HG03139 (cell line): ENCODE measurements around the gene OR10J1.
"Not testable (repeated sequence)": the region's sequence is repeated elsewhere in the genome, so short reads cannot be mapped to it uniquely, and the experiment has no call there.

Experiments
- ATAC-seq: cut with Tn5 transposase; IDR thresholded peaks from one replicate; pipeline ENCODE4 v1.9.1; 2021; ENCODE audit not compliant: unreplicated experiment

Gene OR10J1

GRCh38 chr1:159439422-159439821, at the start of gene OR10J1:
OR10J1 (plus strand) TSS chr1:159439722; CDS start chr1:159439792, 70 bp downstream.
- no peak for ATAC-seq

GRCh38 chr1:159406821-159407220, 32.7 kb upstream of the OR10J1 start:
- ATAC-seq, result no peak

GRCh38 chr1:159408862-159409400, 30.6 kb upstream of the OR10J1 start:
- no peak for ATAC-seq

GRCh38 chr1:159421821-159422220, 17.7 kb upstream of the OR10J1 start:
- ATAC-seq, result no peak

- ATAC-seq, result no peak
Observed at GRCh38 chr1:159428536-159428935, 11.0 kb upstream of the OR10J1 start.

GRCh38 chr1:159429074-159429861, 10.3 kb upstream of the OR10J1 start:
- no peak for ATAC-seq

- ATAC-seq, result no peak
Observed at GRCh38 chr1:159430985-159431384, 8.5 kb upstream of the OR10J1 start.

- ATAC-seq, result no peak
Observed at GRCh38 chr1:159431904-159432303, 7.6 kb upstream of the OR10J1 start, which contains the start of gene OR10J4. OR10J4 (plus strand) TSS chr1:159432204.

GRCh38 chr1:159436469-159436868, 3.1 kb upstream of the OR10J1 start:
- no peak for ATAC-seq

GRCh38 chr1:159441360-159441759, 1.8 kb downstream of the OR10J1 start:
- ATAC-seq, result no peak

- ATAC-seq, result no peak
Observed at GRCh38 chr1:159442428-159442827, 2.9 kb downstream of the OR10J1 start.

GRCh38 chr1:159443066-159443750, 3.7 kb downstream of the OR10J1 start:
- ATAC-seq, result no peak

GRCh38 chr1:159444511-159444910, 5.0 kb downstream of the OR10J1 start:
- no peak for ATAC-seq

GRCh38 chr1:159448181-159448580, 8.7 kb downstream of the OR10J1 start:
- no peak for ATAC-seq

GRCh38 chr1:159449605-159450004, 10.1 kb downstream of the OR10J1 start:
- not testable (repeated sequence) for ATAC-seq

GRCh38 chr1:159459551-159459950, 20.0 kb downstream of the OR10J1 start:
- ATAC-seq, result no peak

- no peak for ATAC-seq
Observed at GRCh38 chr1:159465191-159465603, 25.7 kb downstream of the OR10J1 start.

- ATAC-seq, result no peak
Observed at GRCh38 chr1:159468321-159468720, 28.8 kb downstream of the OR10J1 start.

- no peak for ATAC-seq
Observed at GRCh38 chr1:159469921-159470533, 30.5 kb downstream of the OR10J1 start.

- no peak for ATAC-seq
Observed at GRCh38 chr1:159473335-159473734, 33.8 kb downstream of the OR10J1 start.

- ATAC-seq, result no peak
Observed at GRCh38 chr1:159474926-159475325, 35.4 kb downstream of the OR10J1 start.

GRCh38 chr1:159483501-159483900, 44.0 kb downstream of the OR10J1 start:
- no peak for ATAC-seq
